ENCODE results near the gene ASIP.
"Not testable (repeated sequence)": the region's sequence is repeated elsewhere in the genome, so short reads cannot be mapped to it uniquely, and the experiment has no call there.

DNA sequence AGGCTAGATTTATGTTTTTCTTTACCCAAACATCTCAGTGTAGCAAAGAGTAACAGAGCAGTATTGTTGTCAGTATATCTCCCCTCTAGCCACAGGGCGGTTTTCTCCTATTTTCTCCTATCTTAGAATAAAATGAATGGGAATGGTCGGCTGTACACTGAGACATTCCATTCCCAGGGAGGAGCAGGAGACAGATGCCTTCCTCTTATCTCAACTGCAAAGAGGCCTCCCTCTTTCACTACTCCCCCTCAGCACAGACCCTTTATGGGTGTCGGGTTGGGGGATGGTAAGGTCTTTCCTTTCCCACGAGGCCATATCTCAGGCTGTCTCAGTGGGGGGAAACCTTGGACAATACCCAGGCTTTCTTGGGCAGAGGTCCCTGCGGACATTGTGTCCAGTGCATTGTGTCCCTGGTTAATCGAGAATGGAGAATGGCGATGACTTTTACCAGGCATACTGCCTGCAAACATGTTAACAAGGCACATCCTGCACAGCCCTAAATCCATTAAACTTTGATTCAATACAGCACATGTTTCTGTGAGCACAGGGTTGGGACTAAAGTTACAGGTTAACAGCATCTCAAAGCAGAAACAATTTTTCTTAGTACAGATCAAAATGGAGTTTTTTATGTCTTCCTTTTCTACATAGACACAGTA is 11.3 kb downstream of the ASIP start:
- not testable (repeated sequence) for TF ChIP-seq POLR2AphosphoS2 (IDR thresholded peaks at IDR 0.05; ENCODE audit: low read depth, low read length); HOXA7 (CRISPR knock-in tag; IDR thresholded peaks at IDR 0.05); JUNB (CRISPR knock-in tag; IDR thresholded peaks at IDR 0.05; ENCODE audit: borderline replicate concordance)
- TF ChIP-seq, protein P1, sequence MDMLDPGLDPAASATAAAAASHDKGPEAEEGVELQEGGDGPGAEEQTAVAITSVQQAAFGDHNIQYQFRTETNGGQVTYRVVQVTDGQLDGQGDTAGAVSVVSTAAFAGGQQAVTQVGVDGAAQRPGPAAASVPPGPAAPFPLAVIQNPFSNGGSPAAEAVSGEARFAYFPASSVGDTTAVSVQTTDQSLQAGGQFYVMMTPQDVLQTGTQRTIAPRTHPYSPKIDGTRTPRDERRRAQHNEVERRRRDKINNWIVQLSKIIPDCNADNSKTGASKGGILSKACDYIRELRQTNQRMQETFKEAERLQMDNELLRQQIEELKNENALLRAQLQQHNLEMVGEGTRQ (IDR thresholded peaks at IDR 0.05; ENCODE audit: low read depth, low read length), result not testable (repeated sequence)
- TF ChIP-seq, protein P1 (CRISPR knock-in tag; IDR thresholded peaks at IDR 0.05; ENCODE audit: borderline replicate concordance), result not testable (repeated sequence)
- TF ChIP-seq, protein P2, sequence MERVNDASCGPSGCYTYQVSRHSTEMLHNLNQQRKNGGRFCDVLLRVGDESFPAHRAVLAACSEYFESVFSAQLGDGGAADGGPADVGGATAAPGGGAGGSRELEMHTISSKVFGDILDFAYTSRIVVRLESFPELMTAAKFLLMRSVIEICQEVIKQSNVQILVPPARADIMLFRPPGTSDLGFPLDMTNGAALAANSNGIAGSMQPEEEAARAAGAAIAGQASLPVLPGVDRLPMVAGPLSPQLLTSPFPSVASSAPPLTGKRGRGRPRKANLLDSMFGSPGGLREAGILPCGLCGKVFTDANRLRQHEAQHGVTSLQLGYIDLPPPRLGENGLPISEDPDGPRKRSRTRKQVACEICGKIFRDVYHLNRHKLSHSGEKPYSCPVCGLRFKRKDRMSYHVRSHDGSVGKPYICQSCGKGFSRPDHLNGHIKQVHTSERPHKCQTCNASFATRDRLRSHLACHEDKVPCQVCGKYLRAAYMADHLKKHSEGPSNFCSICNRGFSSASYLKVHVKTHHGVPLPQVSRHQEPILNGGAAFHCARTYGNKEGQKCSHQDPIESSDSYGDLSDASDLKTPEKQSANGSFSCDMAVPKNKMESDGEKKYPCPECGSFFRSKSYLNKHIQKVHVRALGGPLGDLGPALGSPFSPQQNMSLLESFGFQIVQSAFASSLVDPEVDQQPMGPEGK (CRISPR knock-in tag; IDR thresholded peaks at IDR 0.05), result not testable (repeated sequence)

Measured in HepG2 (cell line).